Thyroid gland (tissue), 4 donors: ENCODE results near the gene AHI1. TPM values are rescaled to one million over a fixed set of nuclear protein-coding genes. Genes with fewer than 3 reads are reported as not detected.

Source experiments
- DNase-seq, 2 donors: peaks; one replicate each; pipeline ENCODE4 v3.0.0-alpha.2; 2019
- H3K27ac ChIP-seq, 3 donors: fragments of 200-600 bp; sonication (generic); 1 replicate in 2 of 3; 2 replicates in 1 of 3; pipeline ENCODE4 v1.5.1; 2016 to 2019; ENCODE audit warnings: mild to moderate bottlenecking in 1 of 3, moderate library complexity in 1 of 3
- H3K27me3 ChIP-seq: fragments of 200-600 bp; sonication (generic); one replicate; pipeline ENCODE4 v1.5.1; 2019
- H3K36me3 ChIP-seq, 2 donors: fragments of 200-600 bp; sonication (generic); one replicate each; pipeline ENCODE4 v1.5.1; 2016 to 2019
- H3K4me1 ChIP-seq, 2 donors: fragments of 200-600 bp; sonication (generic); one replicate each; pipeline ENCODE4 v1.5.1; 2017 to 2019
- H3K4me3 ChIP-seq, 3 donors: fragments of 200-600 bp; sonication (generic); replicated peaks in 1 of 3; 1 replicate in 2 of 3; 2 replicates in 1 of 3; pipeline ENCODE4 v1.5.1; 2016; ENCODE audit warnings: mild to moderate bottlenecking in 1 of 3
- H3K9me3 ChIP-seq: fragments of 200-600 bp; sonication (generic); one replicate; pipeline ENCODE4 v1.5.1; 2017
- POLR2A ChIP-seq, 2 donors: fragments of 450-650 bp; IDR thresholded peaks; one replicate each; pipeline ENCODE4 v1.6.1; 2017; ENCODE audit warnings: antibody characterized with exemption in 2 of 2, mild to moderate bottlenecking in 2 of 2, moderate library complexity in 1 of 2
- WGBS, 2 donors: methylation state at CpG; one replicate each; pipeline ENCODE4 v1.1.5; 2017; 5-methylcytosine and 5-hydroxymethylcytosine counted together
- intact Hi-C: fragments of 100-400 bp; cut with DNase I; formaldehyde crosslinking; loops from one replicate; pipeline ENCODE4 v1.15.1; 2023
- total RNA-seq, 4 donors: library from RNA; depleted of rRNA; stranded (reverse); fragments of >200 nt; gene quantifications; one replicate each; pipeline ENCODE4 v1.2.3, GENCODE V29; 2016
- TF ChIP-seq, protein P1 (sequence below), 6 experiments: fragments of 200-600 bp in 3 of 6; fragments of 450-650 bp in 3 of 6; sonication (generic) in 3 of 6; IDR thresholded peaks; one replicate each; pipeline ENCODE4 v1.5.1; 2016 to 2019; ENCODE audit warnings: antibody characterized with exemption in 6 of 6, mild to moderate bottlenecking in 2 of 6, inconsistent platforms in 1 of 6, moderate library complexity in 1 of 6

The AHI1 gene
- total RNA-seq, 4 donors from 2014 or later = 25.5 to 53.3 (median 42.1) TPM

DNA sequence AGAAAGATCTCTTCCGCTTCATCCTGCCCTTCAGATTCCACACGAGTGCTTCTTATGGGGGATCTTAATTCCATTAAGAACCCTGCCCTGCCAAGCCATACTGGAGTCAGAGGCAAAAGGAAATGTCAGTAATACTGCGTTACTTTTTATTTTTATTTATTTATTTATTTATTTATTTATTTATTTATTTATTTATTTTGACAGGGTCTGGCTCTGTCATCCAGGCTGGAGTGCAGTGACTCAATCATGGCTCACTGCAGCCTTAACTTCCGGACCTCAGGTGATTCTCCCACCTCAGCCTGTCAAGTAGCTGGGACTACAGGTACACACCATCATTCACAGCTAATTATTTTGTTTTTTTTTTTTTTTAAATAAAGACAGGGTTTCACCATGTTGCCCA is 236.9 kb downstream of the AHI1 start:
- no peak for DNase-seq
- Histone ChIP-seq H3K4me1 (no peaks in the 10 kb centered on the region), H3K36me3 (no peaks in the 10 kb centered on the region), H3K4me3 (no peak overlapping the region), H3K27me3 (no peaks in the 10 kb centered on the region), H3K9me3 (no peaks in the 10 kb centered on the region), H3K27ac (no peak overlapping the region)
- WGBS, 2 donors = 93 to 94% methylated on average over 4 of the region's 4 CpGs
- TF ChIP-seq, protein P1, sequence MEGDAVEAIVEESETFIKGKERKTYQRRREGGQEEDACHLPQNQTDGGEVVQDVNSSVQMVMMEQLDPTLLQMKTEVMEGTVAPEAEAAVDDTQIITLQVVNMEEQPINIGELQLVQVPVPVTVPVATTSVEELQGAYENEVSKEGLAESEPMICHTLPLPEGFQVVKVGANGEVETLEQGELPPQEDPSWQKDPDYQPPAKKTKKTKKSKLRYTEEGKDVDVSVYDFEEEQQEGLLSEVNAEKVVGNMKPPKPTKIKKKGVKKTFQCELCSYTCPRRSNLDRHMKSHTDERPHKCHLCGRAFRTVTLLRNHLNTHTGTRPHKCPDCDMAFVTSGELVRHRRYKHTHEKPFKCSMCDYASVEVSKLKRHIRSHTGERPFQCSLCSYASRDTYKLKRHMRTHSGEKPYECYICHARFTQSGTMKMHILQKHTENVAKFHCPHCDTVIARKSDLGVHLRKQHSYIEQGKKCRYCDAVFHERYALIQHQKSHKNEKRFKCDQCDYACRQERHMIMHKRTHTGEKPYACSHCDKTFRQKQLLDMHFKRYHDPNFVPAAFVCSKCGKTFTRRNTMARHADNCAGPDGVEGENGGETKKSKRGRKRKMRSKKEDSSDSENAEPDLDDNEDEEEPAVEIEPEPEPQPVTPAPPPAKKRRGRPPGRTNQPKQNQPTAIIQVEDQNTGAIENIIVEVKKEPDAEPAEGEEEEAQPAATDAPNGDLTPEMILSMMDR (IDR thresholded peaks at IDR 0.05) = no peak
- no peak for TF ChIP-seq POLR2A (IDR thresholded peaks at IDR 0.05)
- intact Hi-C loops = no loop called here

DNA sequence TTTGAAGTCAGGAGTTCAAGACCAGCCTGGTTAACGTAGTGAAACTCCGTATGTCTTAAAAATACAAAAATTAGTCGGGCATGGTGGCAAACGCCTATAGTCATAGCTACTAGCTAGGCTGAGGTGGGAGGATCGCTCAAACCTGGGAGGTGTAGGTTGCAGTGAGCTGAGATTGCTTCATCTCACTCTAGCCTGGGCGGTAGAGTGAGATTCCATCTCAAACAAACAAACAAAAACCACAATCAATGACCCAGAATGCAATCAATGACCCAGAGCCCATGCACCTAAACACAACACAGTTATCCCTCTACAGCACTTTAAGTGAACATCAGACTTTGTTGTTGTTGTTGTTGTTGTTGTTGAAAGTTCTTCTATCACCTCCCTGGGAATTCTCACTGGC is 238.6 kb downstream of the AHI1 start:
- H3K36me3 ChIP-seq = no peaks in the 10 kb centered on the region
- TF ChIP-seq POLR2A (IDR thresholded peaks at IDR 0.05) = no peak
- TF ChIP-seq, protein P1 (IDR thresholded peaks at IDR 0.05) = no peak
- no peak overlapping the region for H3K27ac ChIP-seq
- no peak overlapping the region for H3K4me3 ChIP-seq
- no peak for DNase-seq
- WGBS, 2 donors = 47 to 55% methylated on average over 6 of the region's 6 CpGs
- intact Hi-C loops = no loop called here
- no peaks in the 10 kb centered on the region for H3K4me1 ChIP-seq
- no peaks in the 10 kb centered on the region for H3K9me3 ChIP-seq
- H3K27me3 ChIP-seq = no peaks in the 10 kb centered on the region

DNA sequence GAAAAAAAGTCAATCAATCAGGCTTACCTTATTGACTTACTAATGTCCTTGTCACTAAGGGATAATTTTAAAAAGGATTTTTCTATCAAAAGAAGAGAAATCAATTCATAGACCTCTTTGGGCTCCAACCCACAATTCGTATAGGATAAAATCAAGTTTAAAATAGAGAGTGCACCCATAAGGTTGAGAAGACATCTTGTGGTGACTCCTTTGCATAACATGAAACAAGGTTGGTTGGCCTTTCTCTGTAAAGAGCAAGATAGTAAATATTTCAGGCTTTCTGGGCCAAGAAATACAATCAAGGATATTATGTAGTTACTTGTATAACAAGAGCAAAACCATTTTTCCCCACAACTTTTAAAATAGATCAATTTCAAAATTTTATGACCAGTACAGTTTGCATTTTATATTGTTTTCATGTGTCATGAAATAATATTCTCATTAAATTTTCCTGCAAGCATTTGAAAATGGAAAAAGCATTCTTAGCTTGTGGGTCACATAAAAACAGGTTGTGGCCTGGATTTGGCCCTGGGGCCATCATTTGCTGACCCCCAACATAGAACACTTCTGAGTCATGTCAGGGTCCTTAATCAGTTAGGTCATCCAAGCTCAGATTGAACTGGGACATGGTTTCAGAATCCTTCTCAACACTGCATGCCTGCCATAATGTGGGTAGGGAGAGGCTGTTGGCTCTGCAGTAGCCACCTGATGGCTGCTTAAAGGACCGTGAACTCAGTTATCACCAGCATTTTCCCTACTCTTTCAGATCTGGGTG is 239.7 kb downstream of the AHI1 start:
- WGBS, 2 donors = 72 to 85% methylated on average over 2 of the region's 2 CpGs
- Histone ChIP-seq H3K36me3 (no peaks in the 10 kb centered on the region), H3K27ac (no peak overlapping the region), H3K4me1 (no peaks in the 10 kb centered on the region), H3K27me3 (no peaks in the 10 kb centered on the region), H3K4me3 (no peak overlapping the region), H3K9me3 (no peaks in the 10 kb centered on the region)
- TF ChIP-seq, protein P1 (IDR thresholded peaks at IDR 0.05) = no peak
- no peak for TF ChIP-seq POLR2A (IDR thresholded peaks at IDR 0.05)
- intact Hi-C loops = no loop called here
- DNase-seq = no peak

DNA sequence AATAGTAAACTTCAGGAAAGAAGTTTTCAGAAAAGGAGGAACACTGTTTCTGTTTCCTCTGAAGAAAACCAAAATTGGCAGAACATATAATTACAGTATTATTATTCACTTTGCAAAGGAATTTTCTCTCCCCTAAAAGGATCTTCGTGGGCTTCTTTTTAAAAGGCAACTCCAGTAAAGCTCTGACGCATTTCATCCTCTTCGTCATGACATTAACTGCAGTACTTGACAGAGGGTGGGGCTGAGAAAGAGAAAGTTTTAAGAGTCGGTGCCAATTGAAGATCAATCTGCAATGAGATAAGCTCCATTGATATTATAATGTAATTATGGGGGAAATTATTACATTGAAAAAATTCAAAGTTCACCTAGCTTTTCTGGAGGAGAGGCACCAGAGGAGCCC is 240.7 kb downstream of the AHI1 start:
- H3K9me3 ChIP-seq = no peaks in the 10 kb centered on the region
- H3K27ac ChIP-seq = no peak overlapping the region
- no peak for TF ChIP-seq POLR2A (IDR thresholded peaks at IDR 0.05)
- TF ChIP-seq, protein P1 (IDR thresholded peaks at IDR 0.05) = no peak
- no peak overlapping the region for H3K4me3 ChIP-seq
- DNase-seq = no peak
- H3K4me1 ChIP-seq = no peaks in the 10 kb centered on the region
- H3K27me3 ChIP-seq = no peaks in the 10 kb centered on the region
- H3K36me3 ChIP-seq = no peaks in the 10 kb centered on the region
- intact Hi-C loops = no loop called here
- 70 to 73% methylated on average over 4 of the region's 4 CpGs for WGBS, 2 donors

DNA sequence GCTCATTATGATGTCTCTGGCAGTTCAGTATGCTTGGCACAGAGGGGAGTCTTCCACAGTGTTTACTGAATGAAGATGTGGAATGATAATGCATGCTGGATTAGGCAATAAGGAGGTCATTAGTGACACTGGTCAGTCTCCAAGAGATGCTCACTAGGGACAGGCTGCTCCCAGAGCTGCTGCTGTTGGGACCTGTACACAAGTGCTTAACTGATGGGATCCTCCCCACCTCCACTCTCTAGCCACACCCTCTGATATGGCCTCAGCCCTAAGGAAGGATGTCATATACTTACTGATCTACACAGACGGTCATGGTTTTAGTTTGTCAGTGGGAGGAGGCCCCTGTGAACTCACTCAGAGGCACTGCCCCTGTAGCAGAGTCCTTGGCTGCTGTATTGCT is 243.1 kb downstream of the AHI1 start:
- Histone ChIP-seq H3K36me3 (no peaks in the 10 kb centered on the region), H3K4me3 (no peak overlapping the region), H3K4me1 (no peaks in the 10 kb centered on the region), H3K27ac (no peak overlapping the region), H3K27me3 (no peaks in the 10 kb centered on the region), H3K9me3 (no peaks in the 10 kb centered on the region)
- intact Hi-C loops = no loop called here
- 75 to 82% methylated on average over 1 of the region's 1 CpG for WGBS, 2 donors
- TF ChIP-seq, protein P1 (IDR thresholded peaks at IDR 0.05) = no peak
- TF ChIP-seq POLR2A (IDR thresholded peaks at IDR 0.05) = no peak
- no peak for DNase-seq
